ENCODE data around the gene SLAIN2. TPM values are rescaled to one million over a fixed set of nuclear protein-coding genes. Genes with fewer than 3 reads are reported as not detected.
"Not testable (repeated sequence)": the region's sequence is repeated elsewhere in the genome, so short reads cannot be mapped to it uniquely, and the experiment has no call there.

Gene SLAIN2
- total RNA-seq, 1 experiment from 2014 or later = 30.8 TPM

DNA sequence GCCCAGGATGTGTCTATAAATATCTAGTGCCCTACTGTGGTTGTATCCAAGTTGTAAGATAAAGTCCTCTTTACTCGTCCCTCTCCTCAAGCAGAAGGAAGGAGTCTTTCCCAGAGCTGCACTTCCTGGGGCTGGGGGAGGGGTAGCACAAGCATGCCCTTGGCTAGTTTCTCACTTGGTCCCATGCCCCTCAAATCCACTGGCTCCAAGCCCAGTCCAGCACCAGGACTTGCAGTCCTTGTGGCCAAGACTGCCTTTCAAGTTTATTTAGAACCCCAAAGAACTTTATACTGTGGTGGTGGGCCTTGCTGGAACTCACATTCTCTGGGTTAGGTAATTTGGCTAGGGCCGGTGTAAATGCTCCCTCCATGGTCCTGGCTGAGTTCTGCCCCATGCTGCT is 98.7 kb downstream of the SLAIN2 start:
- Mint-ChIP-seq H3K36me3 (ENCODE audit: insufficient read depth in 1 of 3, low read depth in 3 of 3) (no peaks in the 10 kb centered on the region), H3K4me1 (peaks cover 5 to 7% of the 10 kb centered on the region in 2 experiments), H3K9me3 (no peaks in the 10 kb centered on the region), H3K27ac (peak overlapping the region in 1 of 3 experiments; percentile 23; a peak in 2 of 7 replicates), H3K27me3 (ENCODE audit: low read depth) (no peaks in the 10 kb centered on the region), H3K4me3 (no peak overlapping the region)
- H3K9me3 ChIP-seq (ENCODE audit: control insufficient read depth, low read depth, low read length) = no peaks in the 10 kb centered on the region
- no peak overlapping the region for H3T11ph ChIP-seq (ENCODE audit: low read length)
- H2BK120ac ChIP-seq (ENCODE audit: low read depth, low read length, poor library complexity, severe bottlenecking) = no peak overlapping the region
- no peak overlapping the region for H3K9ac ChIP-seq (ENCODE audit: extremely low read depth, insufficient read length, low read length)
- no peak overlapping the region for H2BK20ac ChIP-seq (ENCODE audit: low read depth, low read length, poor library complexity, severe bottlenecking)
- H2AFZ ChIP-seq (ENCODE audit: low read length) = no peak overlapping the region
- H4K20me1 ChIP-seq (ENCODE audit: control insufficient read depth, insufficient read depth, insufficient read length) = no peaks in the 10 kb centered on the region
- no CpG with 5 or more reads among the region's 2 CpGs for WGBS (ENCODE audit: extremely low coverage, insufficient read length, low lambda C conversion rate)
- no peak overlapping the region for H2BK12ac ChIP-seq (ENCODE audit: insufficient read length, low read depth, low read length)
- peaks cover 3% of the 10 kb centered on the region; the same call in 1 of the 2 replicates for H3K4me1 ChIP-seq (ENCODE audit: insufficient read depth, low read length)
- H4K8ac ChIP-seq (replicated peaks; ENCODE audit: insufficient read length, low read depth, low read length) = no peak overlapping the region
- peak overlapping the region; percentile 82 for H4K5ac ChIP-seq (ENCODE audit: insufficient read length, low read depth, low read length)
- H3K79me2 ChIP-seq (ENCODE audit: insufficient read depth, low read length) = no peaks in the 10 kb centered on the region
- no peak overlapping the region for H2BK15ac ChIP-seq (ENCODE audit: low read depth, low read length)
- no peak overlapping the region for H3K23ac ChIP-seq (ENCODE audit: insufficient read length, low read depth, low read length)
- no peak overlapping the region for H3K4me2 ChIP-seq (ENCODE audit: insufficient read depth, insufficient read length, low read length)
- H3K18ac ChIP-seq (ENCODE audit: insufficient read length, low read depth, low read length) = no peak overlapping the region
- no peaks in the 10 kb centered on the region for H3K79me1 ChIP-seq (ENCODE audit: insufficient read depth, low read depth, low read length, poor library complexity, severe bottlenecking)
- DNase-seq = no peak
- no peak overlapping the region for H3K27ac ChIP-seq (ENCODE audit: insufficient read length, low read depth, low read length)
- peak overlapping the region; percentile 42 for H4K91ac ChIP-seq (ENCODE audit: insufficient read length, low read depth, low read length)
- no peak overlapping the region for H2BK5ac ChIP-seq (ENCODE audit: insufficient read length, low read length)
- H3K14ac ChIP-seq (ENCODE audit: insufficient read depth, low read length) = peak overlapping the region; percentile 29; the same call in 1 of the 2 replicates
- H3K27me3 ChIP-seq (ENCODE audit: insufficient read depth, low read length) = no peaks in the 10 kb centered on the region; the same call in 1 of the 2 replicates
- no peak overlapping the region for H3K56ac ChIP-seq (ENCODE audit: insufficient read length, low read depth, low read length)
- no peak overlapping the region for H2AK5ac ChIP-seq (ENCODE audit: insufficient read length, low read length)
- no peak for TF ChIP-seq CTCF (conservative IDR thresholded peaks at IDR 0.05)
- H3K4ac ChIP-seq (ENCODE audit: low read depth, low read length) = no peak overlapping the region
- H3K23me2 ChIP-seq (ENCODE audit: insufficient read length, low read depth, low read length, poor library complexity, severe bottlenecking) = no peaks in the 10 kb centered on the region

GRCh38 chr4:48440914-48441313 is 99.6 kb downstream of the SLAIN2 start:
- H3K18ac ChIP-seq (ENCODE audit: insufficient read length, low read depth, low read length); H2AFZ ChIP-seq (ENCODE audit: low read length); DNase-seq; H3K23ac ChIP-seq (ENCODE audit: insufficient read length, low read depth, low read length); H3K14ac ChIP-seq (ENCODE audit: insufficient read depth, low read length); H3K4me1 ChIP-seq (ENCODE audit: insufficient read depth, low read length); H4K91ac ChIP-seq (ENCODE audit: insufficient read length, low read depth, low read length); H3K4me2 ChIP-seq (ENCODE audit: insufficient read depth, insufficient read length, low read length); H2BK120ac ChIP-seq (ENCODE audit: low read depth, low read length, poor library complexity, severe bottlenecking); H4K5ac ChIP-seq (ENCODE audit: insufficient read length, low read depth, low read length); H3K27ac ChIP-seq (ENCODE audit: insufficient read length, low read depth, low read length); H3K36me3 Mint-ChIP-seq (ENCODE audit: insufficient read depth in 1 of 3, low read depth in 3 of 3); H2BK20ac ChIP-seq (ENCODE audit: low read depth, low read length, poor library complexity, severe bottlenecking); H2BK12ac ChIP-seq (ENCODE audit: insufficient read length, low read depth, low read length); H3K27me3 ChIP-seq (ENCODE audit: insufficient read depth, low read length); H3K56ac ChIP-seq (ENCODE audit: insufficient read length, low read depth, low read length); H3K4ac ChIP-seq (ENCODE audit: low read depth, low read length); H3K4me1 Mint-ChIP-seq; H3K9me3 Mint-ChIP-seq; H2AK5ac ChIP-seq (ENCODE audit: insufficient read length, low read length); H4K8ac ChIP-seq (replicated peaks; ENCODE audit: insufficient read length, low read depth, low read length); H3K79me1 ChIP-seq (ENCODE audit: insufficient read depth, low read depth, low read length, poor library complexity, severe bottlenecking); H2BK15ac ChIP-seq (ENCODE audit: low read depth, low read length); H3K9me3 ChIP-seq (ENCODE audit: control insufficient read depth, low read depth, low read length); H3K23me2 ChIP-seq (ENCODE audit: insufficient read length, low read depth, low read length, poor library complexity, severe bottlenecking); H3K27me3 Mint-ChIP-seq (ENCODE audit: low read depth); H3T11ph ChIP-seq (ENCODE audit: low read length); H3K27ac Mint-ChIP-seq; H3K79me2 ChIP-seq (ENCODE audit: insufficient read depth, low read length); H3K4me3 Mint-ChIP-seq; H3K9ac ChIP-seq (ENCODE audit: extremely low read depth, insufficient read length, low read length); H2BK5ac ChIP-seq (ENCODE audit: insufficient read length, low read length); H4K20me1 ChIP-seq (ENCODE audit: control insufficient read depth, insufficient read depth, insufficient read length): not testable (repeated sequence)
- no CpG with 5 or more reads among the region's 5 CpGs for WGBS (ENCODE audit: extremely low coverage, insufficient read length, low lambda C conversion rate)

Measured in H9 (cell line).